ENCODE measurements around the gene WFDC11.

DNA sequence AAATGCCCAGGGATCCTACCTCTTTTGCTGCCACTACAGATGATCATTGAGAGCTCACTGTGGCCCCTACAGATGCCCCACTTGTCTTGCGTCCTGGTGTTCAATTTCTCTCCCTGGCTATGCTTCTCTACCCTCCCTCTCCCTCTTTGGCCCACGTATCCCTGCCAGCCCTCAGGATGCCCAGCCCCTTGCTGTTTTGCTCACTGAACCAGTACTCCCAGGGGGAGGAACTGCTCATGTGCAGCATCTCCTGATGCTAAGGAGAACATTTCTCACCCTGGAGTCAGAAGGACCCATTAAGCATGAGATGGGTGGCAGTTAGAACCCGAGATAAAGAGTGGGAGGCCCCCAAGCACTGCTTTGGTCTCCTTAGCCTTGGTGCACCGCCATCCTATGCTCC is 38.9 kb downstream of the WFDC11 start, which contains the start of gene WFDC9:
- TF ChIP-seq CTCF (optimal IDR thresholded peaks at IDR 0.05 in 1 of 3, IDR thresholded peaks at IDR 0.05 in 1 of 3, conservative IDR thresholded peaks at IDR 0.05 in 1 of 3; ENCODE audit: extremely low read depth in 1 of 3, insufficient read depth in 2 of 3, low read length in 3 of 3) = no peak
- TF ChIP-seq EZH2 (IDR thresholded peaks at IDR 0.05; ENCODE audit: low read length) = no peak
